Upper lobe of left lung (tissue), 6 donors: ENCODE results near the gene ZNF365. TPM values are rescaled to one million over a fixed set of nuclear protein-coding genes. Genes with fewer than 3 reads are reported as not detected.

Experiments used
- ATAC-seq, 2 donors: fragments of 200-7000 bp; cut with Tn5 transposase; one replicate each; pipeline ENCODE4 v1.9.1; 2022; ENCODE audit warnings: mild to moderate bottlenecking in 2 of 2, moderate library complexity in 2 of 2; ENCODE audit not compliant: low FRiP score in 2 of 2
- DNase-seq, 2 donors: peaks; one replicate each; pipeline ENCODE4 v3.0.0-alpha.2; 2019 to 2020
- H3K27ac ChIP-seq, 4 donors: fragments of 200-600 bp; sonication (generic); one replicate each; pipeline ENCODE4 v1.5.1; 2016 to 2019
- H3K27me3 ChIP-seq, 4 donors: fragments of 200-600 bp; sonication (generic); one replicate each; pipeline ENCODE4 v1.5.1; 2017 to 2019
- H3K36me3 ChIP-seq, 4 donors: fragments of 200-600 bp; sonication (generic); one replicate each; pipeline ENCODE4 v1.5.1; 2016 to 2019
- H3K4me1 ChIP-seq, 4 donors: fragments of 200-600 bp; sonication (generic); one replicate each; pipeline ENCODE4 v1.5.1; 2018 to 2019
- H3K4me3 ChIP-seq, 4 donors: fragments of 200-600 bp; sonication (generic); one replicate each; pipeline ENCODE4 v1.5.1; 2017 to 2019; ENCODE audit warnings: mild to moderate bottlenecking in 2 of 4, moderate library complexity in 1 of 4
- H3K9me3 ChIP-seq, 4 donors: fragments of 200-600 bp; sonication (generic); one replicate each; pipeline ENCODE4 v1.5.1; 2018 to 2019
- CTCF ChIP-seq, 6 experiments: fragments of 450-650 bp in 4 of 6; fragments of 200-600 bp in 2 of 6; sonication (generic) in 2 of 6; IDR thresholded peaks; one replicate each; pipeline ENCODE4 v1.5.1; 2016 to 2019; ENCODE audit warnings: antibody characterized with exemption in 6 of 6
- EP300 ChIP-seq, 4 donors: sonication (generic); formaldehyde crosslinking; IDR thresholded peaks; one replicate each; pipeline ENCODE4 v1.5.1; 2017; ENCODE audit warnings: antibody characterized with exemption in 4 of 4, control low read depth in 2 of 4
- POLR2A ChIP-seq, 4 donors: fragments of 450-650 bp; IDR thresholded peaks; one replicate each; pipeline ENCODE4 v1.5.1; 2016 to 2017; ENCODE audit warnings: antibody characterized with exemption in 4 of 4, mild to moderate bottlenecking in 2 of 4
- POLR2AphosphoS5 ChIP-seq, 2 donors: sonication (generic); formaldehyde crosslinking; IDR thresholded peaks; one replicate each; pipeline ENCODE4 v1.5.1; 2017; ENCODE audit warnings: antibody characterized with exemption in 2 of 2
- WGBS, 2 donors: methylation state at CpG; one replicate each; pipeline ENCODE4 v1.1.5; 2017 to 2018; 5-methylcytosine and 5-hydroxymethylcytosine counted together
- small RNA-seq, 4 donors: library from RNA; depleted of rRNA; stranded (forward); fragments of <200 nt; gene quantifications; one replicate each; pipeline ENCODE3, GENCODE V24; 2016
- total RNA-seq, 6 donors: library from RNA; depleted of rRNA in 4 of 6; stranded (reverse); fragments of >200 nt in 4 of 6; gene quantifications; one replicate each; pipeline versions ENCODE4 v1.1.0 to v1.2.1, GENCODE V29; 2016 to 2021
- donor health status: DM: no; HTN: no; CAD: no; lungs with moderate emphysema.
- donor health status: DM: no; HTN: yes; CAD: no; lungs with severe emphysema.

Gene ZNF365
- total RNA-seq, 6 donors from 2014 or later: 1.0 to 6.3 (median 1.7) TPM

- Histone ChIP-seq H3K4me3 (no peak overlapping the region), H3K36me3 (no peaks in the 10 kb centered on the region), H3K27me3 (no peaks in the 10 kb centered on the region), H3K4me1 (peaks cover 10 to 11% (median 10%) of the 10 kb centered on the region in 4 donors), H3K9me3 (no peaks in the 10 kb centered on the region), H3K27ac (no peak overlapping the region)
- WGBS, 2 donors: 64 to 70% methylated on average over 6 of the region's 6 CpGs
- TF ChIP-seq POLR2AphosphoS5 (IDR thresholded peaks at IDR 0.05) (no peak), EP300 (IDR thresholded peaks at IDR 0.05) (no peak), CTCF (IDR thresholded peaks at IDR 0.05) (no peak), POLR2A (IDR thresholded peaks at IDR 0.05) (no peak)
- no peak for DNase-seq
- no peak for ATAC-seq
These were observed 76.9 kb downstream of the ZNF365 start for GRCh38 chr10:62450912-62451610.

DNA sequence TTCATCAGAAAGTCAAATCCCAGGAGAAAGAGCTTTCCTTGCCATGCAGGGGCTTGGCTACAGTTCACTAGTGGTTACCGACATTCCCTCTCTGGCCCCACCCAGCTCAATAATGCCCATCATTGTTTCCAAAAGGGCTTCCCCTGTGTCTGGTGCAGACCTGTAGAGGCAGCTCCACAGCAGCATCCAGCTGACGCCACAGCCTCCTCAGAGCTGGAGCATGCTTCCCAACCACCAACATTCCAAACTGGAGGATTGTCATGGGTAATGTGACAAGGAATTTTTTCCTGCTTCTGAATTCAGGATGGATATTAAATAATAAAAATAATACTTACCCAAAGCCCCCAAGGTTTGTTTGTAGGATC lies 77.4 kb downstream of the ZNF365 start:
- ATAC-seq (no peak), DNase-seq (no peak)
- no peak for TF ChIP-seq CTCF (IDR thresholded peaks at IDR 0.05)
- no peak for TF ChIP-seq EP300 (IDR thresholded peaks at IDR 0.05)
- TF ChIP-seq POLR2AphosphoS5 (IDR thresholded peaks at IDR 0.05): no peak
- no peak for TF ChIP-seq POLR2A (IDR thresholded peaks at IDR 0.05)
- H3K27ac ChIP-seq: no peak overlapping the region
- H3K4me3 ChIP-seq: no peak overlapping the region
- no peaks in the 10 kb centered on the region for H3K36me3 ChIP-seq
- 82 to 93% methylated on average over 1 to 2 of the region's 2 CpGs for WGBS, 2 donors
- H3K4me1 ChIP-seq: peaks cover 10 to 11% (median 10%) of the 10 kb centered on the region in 4 donors
- H3K27me3 ChIP-seq: no peaks in the 10 kb centered on the region
- H3K9me3 ChIP-seq: no peaks in the 10 kb centered on the region

Small RNA genes lying within 50 kb of the gene (small RNA-seq; reads per million reads assigned to genes)
- 0 reads per million in 4 donors for gene RN7SL591P

Other genes with a start within 250 kb of the ZNF365 start
- gene RTKN2, start 105.5 kb upstream of the ZNF365 start, total RNA-seq: 10 to 100 TPM; 47.1 to 99.5 (median 60.0) TPM